ENCODE measurements around the gene DUSP10.

The DUSP10 gene

GRCh38 chr1:221741703-221742554 is at the start of gene DUSP10:
DUSP10 (minus strand) TSS chr1:221742089; CDS start chr1:221739744, 2,345 bp downstream.
- Histone ChIP-seq H3K27me3 (ENCODE audit: control insufficient read depth, insufficient read depth, low read length) (peaks cover 13% of the 10 kb centered on the region), H3K9ac (ENCODE audit: low read depth, low read length) (peak within 1 kb of the TSS; percentile 41), H3K9me3 (ENCODE audit: control insufficient read depth, insufficient read depth, low read length) (no peaks in the 10 kb centered on the region), H3K36me3 (ENCODE audit: control insufficient read depth, insufficient read depth, low read length) (peaks cover 12% of the 10 kb centered on the region), H3K4me1 (ENCODE audit: control insufficient read depth, insufficient read depth, low read length) (peaks cover 13% of the 10 kb centered on the region), H3K4me3 (ENCODE audit: low read depth, low read length) (peak within 1 kb of the TSS; percentile 94)

DNA sequence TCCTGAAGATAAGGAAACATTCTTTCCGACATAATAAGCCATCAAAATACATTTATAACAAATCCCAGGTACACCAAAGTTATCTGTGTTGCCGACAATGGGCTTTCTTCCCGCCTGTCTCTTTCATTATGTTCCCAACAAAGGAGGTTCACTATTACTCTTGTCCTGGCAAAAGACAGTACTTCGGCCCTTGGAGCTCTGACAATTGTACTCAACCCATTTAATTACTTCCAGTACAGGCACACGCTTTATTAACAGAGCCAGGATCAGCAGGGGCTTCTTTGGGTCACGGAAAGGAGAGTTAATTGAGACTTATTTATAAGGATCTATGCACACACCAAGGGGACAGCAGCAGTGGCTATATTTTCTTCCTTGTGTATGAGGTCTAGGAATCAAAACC is 46.6 kb upstream of the DUSP10 start:
- Histone ChIP-seq H3K9ac (ENCODE audit: low read depth, low read length) (no peak overlapping the region), H3K9me3 (ENCODE audit: control insufficient read depth, insufficient read depth, low read length) (no peaks in the 10 kb centered on the region), H3K36me3 (ENCODE audit: control insufficient read depth, insufficient read depth, low read length) (no peaks in the 10 kb centered on the region), H3K4me1 (ENCODE audit: control insufficient read depth, insufficient read depth, low read length) (no peaks in the 10 kb centered on the region), H3K4me3 (ENCODE audit: low read depth, low read length) (no peak overlapping the region), H3K27me3 (ENCODE audit: control insufficient read depth, insufficient read depth, low read length) (no peaks in the 10 kb centered on the region)

DNA sequence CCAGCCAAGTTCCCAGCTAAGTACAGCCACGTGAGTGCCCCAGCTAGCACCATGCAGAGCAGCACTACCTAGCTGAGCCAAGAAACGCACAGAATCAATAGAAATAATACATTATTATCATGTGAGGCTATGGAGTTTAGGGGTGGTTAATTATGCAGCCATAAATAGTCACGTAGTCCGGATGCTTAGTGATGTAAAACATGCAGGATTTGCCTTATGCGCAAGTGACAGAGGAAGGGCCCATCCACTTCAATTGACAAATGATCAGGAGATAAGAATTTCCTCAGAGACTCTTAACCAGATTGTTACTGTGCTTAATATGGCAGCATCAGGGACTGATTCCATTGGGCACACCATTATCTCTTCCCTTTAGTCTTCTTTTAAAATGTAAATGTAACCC is 44.8 kb upstream of the DUSP10 start:
- Histone ChIP-seq H3K9me3 (ENCODE audit: control insufficient read depth, insufficient read depth, low read length) (no peaks in the 10 kb centered on the region), H3K27me3 (ENCODE audit: control insufficient read depth, insufficient read depth, low read length) (no peaks in the 10 kb centered on the region), H3K4me1 (ENCODE audit: control insufficient read depth, insufficient read depth, low read length) (no peaks in the 10 kb centered on the region), H3K4me3 (ENCODE audit: low read depth, low read length) (no peak overlapping the region), H3K36me3 (ENCODE audit: control insufficient read depth, insufficient read depth, low read length) (no peaks in the 10 kb centered on the region), H3K9ac (ENCODE audit: low read depth, low read length) (no peak overlapping the region)

DNA sequence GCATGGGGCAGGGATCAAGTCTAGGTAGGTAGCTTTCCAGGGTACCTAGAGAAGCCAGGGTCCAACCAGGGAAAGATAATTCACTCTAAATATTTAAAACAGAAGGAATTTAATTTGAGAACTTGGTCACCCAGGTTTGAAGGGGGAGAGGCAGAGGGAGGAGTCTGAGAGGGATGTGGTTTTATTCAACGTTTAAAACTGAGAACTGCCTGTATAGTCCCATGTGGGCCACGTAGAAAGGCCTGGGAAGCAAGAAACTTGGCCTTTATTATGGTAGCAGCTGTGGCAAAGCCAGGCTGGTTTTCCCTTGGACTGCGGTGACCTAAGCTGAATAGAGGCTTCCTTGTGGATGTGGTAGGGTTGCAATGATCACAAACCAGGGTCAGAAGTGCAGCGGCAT is 42.0 kb upstream of the DUSP10 start:
- Histone ChIP-seq H3K4me3 (ENCODE audit: low read depth, low read length) (no peak overlapping the region), H3K9ac (ENCODE audit: low read depth, low read length) (no peak overlapping the region), H3K9me3 (ENCODE audit: control insufficient read depth, insufficient read depth, low read length) (no peaks in the 10 kb centered on the region), H3K27me3 (ENCODE audit: control insufficient read depth, insufficient read depth, low read length) (no peaks in the 10 kb centered on the region), H3K36me3 (ENCODE audit: control insufficient read depth, insufficient read depth, low read length) (no peaks in the 10 kb centered on the region), H3K4me1 (ENCODE audit: control insufficient read depth, insufficient read depth, low read length) (no peaks in the 10 kb centered on the region)

DNA sequence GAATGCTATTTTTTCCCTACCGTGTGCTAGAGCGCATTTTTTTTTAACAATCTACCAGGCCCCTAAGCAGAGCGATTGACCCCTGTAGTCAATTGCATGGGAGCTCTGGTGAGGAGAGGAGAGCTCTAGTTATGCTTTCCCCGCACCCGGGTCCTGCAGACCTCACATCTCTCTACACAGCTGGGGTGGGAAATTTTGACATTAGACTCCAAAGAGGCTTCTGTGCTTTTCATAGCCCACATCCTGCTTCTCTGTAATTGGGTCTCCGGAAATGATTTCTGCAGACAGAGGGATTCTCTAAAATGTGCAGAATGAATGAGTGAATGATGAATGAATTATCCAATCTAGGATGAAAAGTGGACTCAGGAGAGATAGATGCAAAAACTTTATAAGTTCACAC is 41.5 kb upstream of the DUSP10 start:
- no peaks in the 10 kb centered on the region for H3K4me1 ChIP-seq (ENCODE audit: control insufficient read depth, insufficient read depth, low read length)
- no peak overlapping the region for H3K9ac ChIP-seq (ENCODE audit: low read depth, low read length)
- H3K36me3 ChIP-seq (ENCODE audit: control insufficient read depth, insufficient read depth, low read length): no peaks in the 10 kb centered on the region
- no peaks in the 10 kb centered on the region for H3K9me3 ChIP-seq (ENCODE audit: control insufficient read depth, insufficient read depth, low read length)
- H3K27me3 ChIP-seq (ENCODE audit: control insufficient read depth, insufficient read depth, low read length): no peaks in the 10 kb centered on the region
- no peak overlapping the region for H3K4me3 ChIP-seq (ENCODE audit: low read depth, low read length)

DNA sequence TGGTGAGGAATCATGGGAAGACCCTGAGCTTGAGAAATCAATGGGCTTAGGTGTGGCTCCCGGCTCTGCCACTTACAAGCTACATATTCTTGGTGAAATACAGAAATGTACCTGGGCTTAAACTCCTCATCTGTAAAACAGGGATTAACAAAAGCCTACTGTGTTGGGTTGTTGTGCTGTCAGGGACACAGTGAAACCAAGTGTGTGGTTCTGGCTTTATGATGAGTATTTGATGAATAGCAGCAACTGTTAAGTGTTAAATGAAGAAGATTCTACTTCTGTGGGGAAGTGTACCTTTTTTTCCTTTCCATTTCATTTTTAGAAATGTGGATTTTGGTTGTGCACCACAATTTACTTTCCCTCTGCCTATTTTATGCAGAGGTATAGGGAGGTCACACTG is 41.1 kb upstream of the DUSP10 start:
- Histone ChIP-seq H3K9ac (ENCODE audit: low read depth, low read length) (no peak overlapping the region), H3K36me3 (ENCODE audit: control insufficient read depth, insufficient read depth, low read length) (no peaks in the 10 kb centered on the region), H3K4me3 (ENCODE audit: low read depth, low read length) (no peak overlapping the region), H3K9me3 (ENCODE audit: control insufficient read depth, insufficient read depth, low read length) (no peaks in the 10 kb centered on the region), H3K4me1 (ENCODE audit: control insufficient read depth, insufficient read depth, low read length) (no peaks in the 10 kb centered on the region), H3K27me3 (ENCODE audit: control insufficient read depth, insufficient read depth, low read length) (no peaks in the 10 kb centered on the region)

DNA sequence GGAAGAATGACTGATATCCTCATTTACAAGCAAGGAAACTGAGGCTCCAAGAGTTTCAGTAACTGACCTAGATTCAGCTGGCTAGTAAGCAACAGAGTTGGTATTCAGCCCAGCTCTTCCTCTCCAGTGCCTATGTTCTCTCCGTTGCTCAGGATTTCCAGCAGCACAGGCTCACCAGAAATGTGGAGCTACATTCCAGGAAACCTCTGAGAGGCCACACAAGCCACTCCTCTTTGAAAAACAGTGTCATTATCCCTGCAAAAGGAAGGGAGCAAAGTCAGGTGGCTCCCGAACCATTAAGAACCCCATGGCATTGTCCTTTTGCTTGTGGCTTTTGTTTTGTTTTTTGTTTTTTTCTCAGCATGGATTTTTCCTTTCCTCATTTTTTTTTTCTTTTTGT is 40.6 kb upstream of the DUSP10 start:
- no peaks in the 10 kb centered on the region for H3K36me3 ChIP-seq (ENCODE audit: control insufficient read depth, insufficient read depth, low read length)

GRCh38 chr1:221781102-221781755 is 39.3 kb upstream of the DUSP10 start:
- Histone ChIP-seq H3K9me3 (ENCODE audit: control insufficient read depth, insufficient read depth, low read length) (no peaks in the 10 kb centered on the region), H3K4me3 (ENCODE audit: low read depth, low read length) (no peak overlapping the region), H3K9ac (ENCODE audit: low read depth, low read length) (no peak overlapping the region), H3K36me3 (ENCODE audit: control insufficient read depth, insufficient read depth, low read length) (no peaks in the 10 kb centered on the region), H3K27me3 (ENCODE audit: control insufficient read depth, insufficient read depth, low read length) (no peaks in the 10 kb centered on the region), H3K4me1 (ENCODE audit: control insufficient read depth, insufficient read depth, low read length) (no peaks in the 10 kb centered on the region)

More for the DNA sequence above, 40.6 kb upstream of the DUSP10 start:
- Histone ChIP-seq H3K4me3 (ENCODE audit: low read depth, low read length) (no peak overlapping the region), H3K27me3 (ENCODE audit: control insufficient read depth, insufficient read depth, low read length) (no peaks in the 10 kb centered on the region), H3K4me1 (ENCODE audit: control insufficient read depth, insufficient read depth, low read length) (no peaks in the 10 kb centered on the region), H3K9me3 (ENCODE audit: control insufficient read depth, insufficient read depth, low read length) (no peaks in the 10 kb centered on the region), H3K9ac (ENCODE audit: low read depth, low read length) (no peak overlapping the region)

- Histone ChIP-seq H3K9me3 (ENCODE audit: control insufficient read depth, insufficient read depth, low read length) (no peaks in the 10 kb centered on the region), H3K4me1 (ENCODE audit: control insufficient read depth, insufficient read depth, low read length) (no peaks in the 10 kb centered on the region), H3K9ac (ENCODE audit: low read depth, low read length) (no peak overlapping the region), H3K4me3 (ENCODE audit: low read depth, low read length) (no peak overlapping the region), H3K36me3 (ENCODE audit: control insufficient read depth, insufficient read depth, low read length) (no peaks in the 10 kb centered on the region), H3K27me3 (ENCODE audit: control insufficient read depth, insufficient read depth, low read length) (no peaks in the 10 kb centered on the region)
These were observed 38.3 kb upstream of the DUSP10 start for GRCh38 chr1:221780175-221780574.

- Histone ChIP-seq H3K4me3 (ENCODE audit: low read depth, low read length) (no peak overlapping the region), H3K36me3 (ENCODE audit: control insufficient read depth, insufficient read depth, low read length) (no peaks in the 10 kb centered on the region), H3K4me1 (ENCODE audit: control insufficient read depth, insufficient read depth, low read length) (no peaks in the 10 kb centered on the region), H3K9me3 (ENCODE audit: control insufficient read depth, insufficient read depth, low read length) (no peaks in the 10 kb centered on the region), H3K9ac (ENCODE audit: low read depth, low read length) (no peak overlapping the region), H3K27me3 (ENCODE audit: control insufficient read depth, insufficient read depth, low read length) (no peaks in the 10 kb centered on the region)
These were observed 37.9 kb upstream of the DUSP10 start for GRCh38 chr1:221779771-221780170.

DNA sequence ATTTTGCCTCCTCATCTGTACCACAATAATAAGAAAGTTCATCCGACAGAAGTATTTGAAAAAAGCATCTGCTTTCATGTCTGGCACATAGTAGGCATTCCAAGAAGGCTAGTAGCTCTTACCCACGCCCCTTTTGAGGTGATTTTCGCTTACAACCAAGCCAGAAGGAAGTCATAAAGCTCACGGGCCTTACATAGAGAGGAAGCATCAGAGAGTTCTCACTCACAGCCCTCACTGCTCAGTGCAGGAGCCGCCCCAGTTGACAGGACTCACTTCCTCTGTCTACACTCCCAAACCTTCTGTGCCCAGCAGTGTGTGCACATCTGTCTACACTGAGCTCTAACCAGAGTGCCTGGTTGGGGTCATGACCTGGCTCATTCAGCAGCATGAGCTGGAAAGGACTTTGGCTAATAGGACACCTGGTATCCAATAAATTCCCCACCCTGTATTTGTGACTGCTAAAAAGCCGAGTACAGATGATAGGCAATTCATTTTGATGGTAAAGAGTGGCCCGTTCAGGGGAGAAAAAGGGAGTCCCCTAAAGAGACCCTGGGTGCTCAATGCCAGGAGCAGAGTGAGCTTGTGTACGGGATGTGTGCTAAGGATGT is 36.8 kb upstream of the DUSP10 start:
- H3K9me3 ChIP-seq (ENCODE audit: control insufficient read depth, insufficient read depth, low read length): no peaks in the 10 kb centered on the region
- no peaks in the 10 kb centered on the region for H3K4me1 ChIP-seq (ENCODE audit: control insufficient read depth, insufficient read depth, low read length)
- no peak overlapping the region for H3K4me3 ChIP-seq (ENCODE audit: low read depth, low read length)
- no peaks in the 10 kb centered on the region for H3K36me3 ChIP-seq (ENCODE audit: control insufficient read depth, insufficient read depth, low read length)
- H3K27me3 ChIP-seq (ENCODE audit: control insufficient read depth, insufficient read depth, low read length): no peaks in the 10 kb centered on the region
- H3K9ac ChIP-seq (ENCODE audit: low read depth, low read length): no peak overlapping the region

DNA sequence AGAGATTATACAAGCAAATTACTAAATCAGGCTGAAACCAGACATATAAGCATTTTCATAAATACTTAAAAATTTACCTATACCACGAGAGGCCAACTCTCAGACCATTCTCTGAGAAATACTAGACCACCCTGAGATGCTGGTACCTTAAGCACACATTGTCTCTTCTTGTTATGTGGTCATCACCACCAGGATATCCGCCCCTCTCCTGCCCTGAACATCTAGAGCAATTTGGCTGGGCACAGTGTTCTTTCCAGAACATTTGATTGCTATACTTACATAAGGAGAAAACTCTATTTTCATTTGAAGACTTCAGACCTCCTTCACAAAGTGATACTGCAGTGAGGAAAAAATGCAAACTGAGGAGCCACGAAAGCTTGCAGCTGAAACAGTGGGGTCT is 36.2 kb upstream of the DUSP10 start:
- H3K9ac ChIP-seq (ENCODE audit: low read depth, low read length): no peak overlapping the region
- no peaks in the 10 kb centered on the region for H3K27me3 ChIP-seq (ENCODE audit: control insufficient read depth, insufficient read depth, low read length)
- no peak overlapping the region for H3K4me3 ChIP-seq (ENCODE audit: low read depth, low read length)
- no peaks in the 10 kb centered on the region for H3K36me3 ChIP-seq (ENCODE audit: control insufficient read depth, insufficient read depth, low read length)
- H3K4me1 ChIP-seq (ENCODE audit: control insufficient read depth, insufficient read depth, low read length): no peaks in the 10 kb centered on the region
- H3K9me3 ChIP-seq (ENCODE audit: control insufficient read depth, insufficient read depth, low read length): no peaks in the 10 kb centered on the region

All from iPS-15b (cell line).